GM23338 (cell line): Measurements from ENCODE around the gene ANKRD62. TPM values are rescaled to one million over a fixed set of nuclear protein-coding genes. Genes with fewer than 3 reads are reported as not detected.
"Not testable (repeated sequence)": the region's sequence is repeated elsewhere in the genome, so short reads cannot be mapped to it uniquely, and the experiment has no call there.

Experiments used
- ATAC-seq: fragments of 200-7000 bp; cut with Tn5 transposase; 3 replicates; pipeline ENCODE4 v1.9.1; 2020
- DNase-seq: peaks from one replicate; pipeline ENCODE4 v3.0.0-alpha.2; 2015; ENCODE audit warnings: low spot score
- H2AFZ ChIP-seq: fragments of 200-600 bp; sonication (generic); 2 replicates; pipeline ENCODE4 v1.8.0; 2016; ENCODE audit warnings: antibody characterized with exemption, mild to moderate bottlenecking, moderate library complexity
- H3F3A ChIP-seq: fragments of 200-600 bp; sonication (generic); replicated peaks from 2 replicates; pipeline ENCODE4 v1.8.0; 2017; ENCODE audit warnings: antibody characterized with exemption, mixed run types, low read depth
- H3K27ac ChIP-seq: fragments of 200-600 bp; sonication (generic); 2 replicates; pipeline ENCODE4 v1.6.1; 2016; ENCODE audit warnings: low read depth
- H3K27me3 ChIP-seq: fragments of 200-600 bp; sonication (generic); 2 replicates; pipeline ENCODE4 v1.8.0; 2016; ENCODE audit warnings: mild to moderate bottlenecking, mixed run types, moderate library complexity; ENCODE audit not compliant: insufficient read depth
- H3K36me3 ChIP-seq: fragments of 200-600 bp; sonication (generic); 2 replicates; pipeline ENCODE4 v1.8.0; 2016; ENCODE audit warnings: mild to moderate bottlenecking; ENCODE audit not compliant: insufficient read depth
- H3K4me1 ChIP-seq: fragments of 200-600 bp; sonication (generic); 2 replicates; pipeline ENCODE4 v1.8.0; 2016; ENCODE audit warnings: mild to moderate bottlenecking, moderate library complexity; ENCODE audit not compliant: insufficient read depth
- H3K4me2 ChIP-seq: fragments of 200-600 bp; sonication (generic); 2 replicates; pipeline ENCODE4 v1.7.1; 2017; ENCODE audit warnings: mixed run types
- H3K4me3 ChIP-seq: fragments of 200-600 bp; sonication (generic); 2 replicates; pipeline ENCODE4 v1.6.1; 2016; ENCODE audit warnings: mixed run types
- H3K79me2 ChIP-seq: fragments of 200-600 bp; sonication (generic); replicated peaks from 2 replicates; pipeline ENCODE4 v1.8.0; 2017; ENCODE audit warnings: mild to moderate bottlenecking; ENCODE audit not compliant: insufficient read depth
- H3K9me2 ChIP-seq: fragments of 200-600 bp; sonication (generic); 2 replicates; pipeline ENCODE4 v1.8.0; 2017; ENCODE audit not compliant: insufficient read depth
- H4K20me1 ChIP-seq: fragments of 200-600 bp; sonication (generic); replicated peaks from 2 replicates; pipeline ENCODE4 v1.8.0; 2017; ENCODE audit warnings: mild to moderate bottlenecking; ENCODE audit not compliant: insufficient read depth
- H3K27ac Mint-ChIP-seq: 2 replicates; pipeline ENCODE4 v1.8.0; 2020; ENCODE audit warnings: inconsistent platforms, mild to moderate bottlenecking, moderate library complexity, mixed read lengths
- H3K27me3 Mint-ChIP-seq: 3 replicates; pipeline ENCODE4 v1.8.0; 2022; ENCODE audit warnings: low read depth, mild to moderate bottlenecking, moderate library complexity, mixed read lengths, inconsistent platforms; ENCODE audit not compliant: insufficient read depth, poor library complexity
- H3K36me3 Mint-ChIP-seq: 3 replicates; pipeline ENCODE4 v1.8.0; 2021; ENCODE audit warnings: low read depth, mild to moderate bottlenecking, inconsistent platforms, moderate library complexity, mixed read lengths
- H3K4me1 Mint-ChIP-seq: 3 replicates; pipeline ENCODE4 v1.8.0; 2020; ENCODE audit warnings: mild to moderate bottlenecking, inconsistent platforms, mixed read lengths
- H3K4me3 Mint-ChIP-seq: 3 replicates; pipeline ENCODE4 v1.8.0; 2021; ENCODE audit warnings: moderate library complexity, mild to moderate bottlenecking, inconsistent platforms, mixed read lengths
- H3K9me3 Mint-ChIP-seq: 3 replicates; pipeline ENCODE4 v1.8.0; 2020; ENCODE audit warnings: moderate library complexity, mild to moderate bottlenecking, inconsistent platforms, mixed read lengths
- EZH2phosphoT487 ChIP-seq: fragments of 200-600 bp; sonication (generic); IDR thresholded peaks from one replicate; pipeline ENCODE4 v1.8.1; 2018; ENCODE audit warnings: antibody characterized with exemption; ENCODE audit not compliant: unreplicated experiment
- JUNB ChIP-seq: IDR thresholded peaks from one replicate; pipeline ENCODE4 v1.6.1; 2016; ENCODE audit warnings: antibody characterized with exemption; ENCODE audit not compliant: unreplicated experiment
- STAT1 ChIP-seq: IDR thresholded peaks from one replicate; pipeline ENCODE4 v1.6.1; 2016; ENCODE audit warnings: antibody characterized with exemption; ENCODE audit not compliant: unreplicated experiment
- ZNF114 ChIP-seq: fragments of 250-450 bp; sonication (Bioruptor Pico); IDR thresholded peaks from 2 replicates; pipeline ENCODE4 v1.5.0; 2020; ENCODE audit warnings: mild to moderate bottlenecking, moderate library complexity
- ZNF462 ChIP-seq: fragments of 250-450 bp; sonication (Bioruptor Pico); IDR thresholded peaks from 2 replicates; pipeline ENCODE4 v1.5.0; 2020; ENCODE audit warnings: mild to moderate bottlenecking, moderate library complexity
- polyA plus RNA-seq: library from polyadenylated mRNA; unstranded; fragments of >200 nt; fragmentation: Nextera tagmentation; extraction: Ambion mirVana; gene quantifications from 2 replicates; pipeline ENCODE4 v1.2.1, GENCODE V29; 2016
- total RNA-seq: library from RNA; depleted of rRNA; stranded (reverse); fragments of >200 nt; shearing (Covaris generic); gene quantifications from 2 replicates; pipeline ENCODE4 v1.2.3, GENCODE V29; 2014
- TF ChIP-seq, protein P1 (sequence below): IDR thresholded peaks from one replicate; pipeline ENCODE4 v1.6.1; 2018; ENCODE audit warnings: antibody characterized with exemption; ENCODE audit not compliant: unreplicated experiment
- TF ChIP-seq, protein P2 (sequence below): IDR thresholded peaks from 2 replicates; pipeline ENCODE4 v1.6.1; 2016; ENCODE audit warnings: antibody characterized with exemption

Gene ANKRD62
- total and polyA plus RNA-seq, 2 experiments from 2014 or later: not detected

- Histone ChIP-seq H4K20me1 (no peaks in the 10 kb centered on the region), H3K4me1 (0 out of 2 replicates have a peak, but pooled peaks cover 4% of the 10 kb centered on the region), H2AFZ (peak overlapping the region; percentile 95), H3K9me2 (no peaks in the 10 kb centered on the region), H3K4me3 (peak overlapping the region; percentile 53), H3F3A (0 out of 2 replicates have a peak, but pooled peaks cover 6% of the 10 kb centered on the region), H3K27ac (no peak overlapping the region), H3K36me3 (no peaks in the 10 kb centered on the region), H3K79me2 (no peaks in the 10 kb centered on the region), H3K27me3 (peaks cover 14% of the 10 kb centered on the region; the same call in 1 of the 2 replicates), H3K4me2 (peak overlapping the region; percentile 78)
- Mint-ChIP-seq H3K27me3 (peaks cover 7% of the 10 kb centered on the region), H3K4me3 (peak overlapping the region; percentile 64), H3K27ac (no peak overlapping the region), H3K36me3 (no peaks in the 10 kb centered on the region), H3K4me1 (no peaks in the 10 kb centered on the region), H3K9me3 (no peaks in the 10 kb centered on the region)
- DNase-seq (peak; percentile 73), ATAC-seq (peak; percentile 96)
- TF ChIP-seq ZNF462 (no peak), ZNF114 (CRISPR knock-in tag) (no peak), STAT1 (no peak), JUNB (no peak), EZH2phosphoT487 (no peak)
- TF ChIP-seq, protein P1, sequence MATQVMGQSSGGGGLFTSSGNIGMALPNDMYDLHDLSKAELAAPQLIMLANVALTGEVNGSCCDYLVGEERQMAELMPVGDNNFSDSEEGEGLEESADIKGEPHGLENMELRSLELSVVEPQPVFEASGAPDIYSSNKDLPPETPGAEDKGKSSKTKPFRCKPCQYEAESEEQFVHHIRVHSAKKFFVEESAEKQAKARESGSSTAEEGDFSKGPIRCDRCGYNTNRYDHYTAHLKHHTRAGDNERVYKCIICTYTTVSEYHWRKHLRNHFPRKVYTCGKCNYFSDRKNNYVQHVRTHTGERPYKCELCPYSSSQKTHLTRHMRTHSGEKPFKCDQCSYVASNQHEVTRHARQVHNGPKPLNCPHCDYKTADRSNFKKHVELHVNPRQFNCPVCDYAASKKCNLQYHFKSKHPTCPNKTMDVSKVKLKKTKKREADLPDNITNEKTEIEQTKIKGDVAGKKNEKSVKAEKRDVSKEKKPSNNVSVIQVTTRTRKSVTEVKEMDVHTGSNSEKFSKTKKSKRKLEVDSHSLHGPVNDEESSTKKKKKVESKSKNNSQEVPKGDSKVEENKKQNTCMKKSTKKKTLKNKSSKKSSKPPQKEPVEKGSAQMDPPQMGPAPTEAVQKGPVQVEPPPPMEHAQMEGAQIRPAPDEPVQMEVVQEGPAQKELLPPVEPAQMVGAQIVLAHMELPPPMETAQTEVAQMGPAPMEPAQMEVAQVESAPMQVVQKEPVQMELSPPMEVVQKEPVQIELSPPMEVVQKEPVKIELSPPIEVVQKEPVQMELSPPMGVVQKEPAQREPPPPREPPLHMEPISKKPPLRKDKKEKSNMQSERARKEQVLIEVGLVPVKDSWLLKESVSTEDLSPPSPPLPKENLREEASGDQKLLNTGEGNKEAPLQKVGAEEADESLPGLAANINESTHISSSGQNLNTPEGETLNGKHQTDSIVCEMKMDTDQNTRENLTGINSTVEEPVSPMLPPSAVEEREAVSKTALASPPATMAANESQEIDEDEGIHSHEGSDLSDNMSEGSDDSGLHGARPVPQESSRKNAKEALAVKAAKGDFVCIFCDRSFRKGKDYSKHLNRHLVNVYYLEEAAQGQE: no peak
- TF ChIP-seq, protein P2, sequence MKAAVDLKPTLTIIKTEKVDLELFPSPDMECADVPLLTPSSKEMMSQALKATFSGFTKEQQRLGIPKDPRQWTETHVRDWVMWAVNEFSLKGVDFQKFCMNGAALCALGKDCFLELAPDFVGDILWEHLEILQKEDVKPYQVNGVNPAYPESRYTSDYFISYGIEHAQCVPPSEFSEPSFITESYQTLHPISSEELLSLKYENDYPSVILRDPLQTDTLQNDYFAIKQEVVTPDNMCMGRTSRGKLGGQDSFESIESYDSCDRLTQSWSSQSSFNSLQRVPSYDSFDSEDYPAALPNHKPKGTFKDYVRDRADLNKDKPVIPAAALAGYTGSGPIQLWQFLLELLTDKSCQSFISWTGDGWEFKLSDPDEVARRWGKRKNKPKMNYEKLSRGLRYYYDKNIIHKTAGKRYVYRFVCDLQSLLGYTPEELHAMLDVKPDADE: no peak
Observed at GRCh38 chr18:12076424-12077140, 17.1 kb upstream of the ANKRD62 start.

- DNase-seq, H3K36me3 ChIP-seq, H3F3A ChIP-seq, H3K4me1 ChIP-seq, H3K4me3 Mint-ChIP-seq, H4K20me1 ChIP-seq, H3K4me3 ChIP-seq, H3K79me2 ChIP-seq, H3K27me3 Mint-ChIP-seq, H3K9me2 ChIP-seq, ATAC-seq, H3K36me3 Mint-ChIP-seq, H3K27ac Mint-ChIP-seq, H3K4me1 Mint-ChIP-seq, H2AFZ ChIP-seq, H3K9me3 Mint-ChIP-seq, H3K27ac ChIP-seq, H3K4me2 ChIP-seq: not testable (repeated sequence)
- peaks cover 14% of the 10 kb centered on the region; the same call in 1 of the 2 replicates for H3K27me3 ChIP-seq
Observed at GRCh38 chr18:12077994-12078393, 15.6 kb upstream of the ANKRD62 start.
